ENCODE data around the gene SUDS3.

- TF ChIP-seq, protein P1, sequence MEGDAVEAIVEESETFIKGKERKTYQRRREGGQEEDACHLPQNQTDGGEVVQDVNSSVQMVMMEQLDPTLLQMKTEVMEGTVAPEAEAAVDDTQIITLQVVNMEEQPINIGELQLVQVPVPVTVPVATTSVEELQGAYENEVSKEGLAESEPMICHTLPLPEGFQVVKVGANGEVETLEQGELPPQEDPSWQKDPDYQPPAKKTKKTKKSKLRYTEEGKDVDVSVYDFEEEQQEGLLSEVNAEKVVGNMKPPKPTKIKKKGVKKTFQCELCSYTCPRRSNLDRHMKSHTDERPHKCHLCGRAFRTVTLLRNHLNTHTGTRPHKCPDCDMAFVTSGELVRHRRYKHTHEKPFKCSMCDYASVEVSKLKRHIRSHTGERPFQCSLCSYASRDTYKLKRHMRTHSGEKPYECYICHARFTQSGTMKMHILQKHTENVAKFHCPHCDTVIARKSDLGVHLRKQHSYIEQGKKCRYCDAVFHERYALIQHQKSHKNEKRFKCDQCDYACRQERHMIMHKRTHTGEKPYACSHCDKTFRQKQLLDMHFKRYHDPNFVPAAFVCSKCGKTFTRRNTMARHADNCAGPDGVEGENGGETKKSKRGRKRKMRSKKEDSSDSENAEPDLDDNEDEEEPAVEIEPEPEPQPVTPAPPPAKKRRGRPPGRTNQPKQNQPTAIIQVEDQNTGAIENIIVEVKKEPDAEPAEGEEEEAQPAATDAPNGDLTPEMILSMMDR (IDR thresholded peaks at IDR 0.05; ENCODE audit: low read depth, low read length, missing input control), result no peak
- TF ChIP-seq RXRA (IDR thresholded peaks at IDR 0.05) (peak; percentile 35), RAD21 (IDR thresholded peaks at IDR 0.05) (no peak), MAX (IDR thresholded peaks at IDR 0.05) (no peak), FOXA1 (IDR thresholded peaks at IDR 0.05) (no peak), YY1 (IDR thresholded peaks at IDR 0.05) (no peak)
- TF ChIP-seq, protein P2, sequence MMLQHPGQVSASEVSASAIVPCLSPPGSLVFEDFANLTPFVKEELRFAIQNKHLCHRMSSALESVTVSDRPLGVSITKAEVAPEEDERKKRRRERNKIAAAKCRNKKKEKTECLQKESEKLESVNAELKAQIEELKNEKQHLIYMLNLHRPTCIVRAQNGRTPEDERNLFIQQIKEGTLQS (IDR thresholded peaks at IDR 0.05), result no peak
These were observed 41.6 kb downstream of the SUDS3 start for GRCh38 chr12:118417942-118418341.
